ELR (cell line): ENCODE results near the gene KDM7A.
"Not testable (repeated sequence)": the region's sequence is repeated elsewhere in the genome, so short reads cannot be mapped to it uniquely, and the experiment has no call there.

Experiments
- DNase-seq: peaks from one replicate; pipeline ENCODE4 v3.0.0-alpha.2; 2015; ENCODE audit warnings: low read depth

KDM7A gene

GRCh38 chr7:140200061-140200989 lies 23.5 kb upstream of the KDM7A start:
- peak; percentile 43 for DNase-seq

- no peak for DNase-seq
Observed at GRCh38 chr7:140197938-140198337, 21.2 kb upstream of the KDM7A start.

GRCh38 chr7:140197218-140197890 lies 20.6 kb upstream of the KDM7A start:
- DNase-seq: no peak

GRCh38 chr7:140196361-140197217 lies 19.8 kb upstream of the KDM7A start:
- peak; percentile 22 for DNase-seq

GRCh38 chr7:140195859-140196258 lies 19.1 kb upstream of the KDM7A start:
- no peak for DNase-seq

GRCh38 chr7:140192620-140193019 lies 15.8 kb upstream of the KDM7A start:
- no peak for DNase-seq

- DNase-seq: no peak
Observed at GRCh38 chr7:140192176-140192575, 15.4 kb upstream of the KDM7A start.

- no peak for DNase-seq
Observed at GRCh38 chr7:140190588-140190987, 13.8 kb upstream of the KDM7A start.

- no peak for DNase-seq
Observed at GRCh38 chr7:140189917-140190316, 13.1 kb upstream of the KDM7A start.

- no peak for DNase-seq
Observed at GRCh38 chr7:140182917-140183316, 6.1 kb upstream of the KDM7A start.

GRCh38 chr7:140179339-140179738 lies 2.6 kb upstream of the KDM7A start:
- no peak for DNase-seq

- DNase-seq: peak; percentile 10
Observed at GRCh38 chr7:140176122-140176701, 571 bp downstream of the KDM7A start.

- DNase-seq: peak; percentile 91
Observed at GRCh38 chr7:140175221-140176121, 1.3 kb downstream of the KDM7A start.

GRCh38 chr7:140174217-140174616 lies 2.6 kb downstream of the KDM7A start:
- no peak for DNase-seq

GRCh38 chr7:140170375-140170774 lies 6.4 kb downstream of the KDM7A start:
- no peak for DNase-seq

GRCh38 chr7:140168816-140169215 lies 8.0 kb downstream of the KDM7A start:
- no peak for DNase-seq

GRCh38 chr7:140165422-140165821 lies 11.4 kb downstream of the KDM7A start:
- DNase-seq: peak; percentile 80

- not testable (repeated sequence) for DNase-seq
Observed at GRCh38 chr7:140162081-140162480, 14.7 kb downstream of the KDM7A start.

- DNase-seq: no peak
Observed at GRCh38 chr7:140161047-140161446, 15.7 kb downstream of the KDM7A start.

- DNase-seq: no peak
Observed at GRCh38 chr7:140160308-140160707, 16.5 kb downstream of the KDM7A start.

GRCh38 chr7:140159497-140159896 lies 17.3 kb downstream of the KDM7A start:
- DNase-seq: peak; percentile 60
